Coronary artery (tissue), 2 donors: Measurements from ENCODE around the gene PACS1.

ENCODE experiments used
- DNase-seq: peaks from one replicate; pipeline ENCODE4 v3.0.0-alpha.2; 2017; ENCODE audit warnings: low spot score
- H3K27ac ChIP-seq, 2 donors: fragments of 200-600 bp; sonication (generic); one replicate each; pipeline ENCODE4 v1.5.1; 2016 to 2019
- H3K4me3 ChIP-seq: fragments of 200-600 bp; sonication (generic); 2 replicates; pipeline ENCODE4 v1.5.1; 2016; ENCODE audit warnings: mild to moderate bottlenecking, moderate library complexity
- TF ChIP-seq, protein P1 (sequence below): fragments of 200-600 bp; sonication (generic); IDR thresholded peaks from one replicate; pipeline ENCODE4 v1.5.1; 2019; ENCODE audit warnings: antibody characterized with exemption

The PACS1 gene

GRCh38 chr11:66278363-66279091 lies 208.5 kb downstream of the PACS1 start:
- TF ChIP-seq, protein P1, sequence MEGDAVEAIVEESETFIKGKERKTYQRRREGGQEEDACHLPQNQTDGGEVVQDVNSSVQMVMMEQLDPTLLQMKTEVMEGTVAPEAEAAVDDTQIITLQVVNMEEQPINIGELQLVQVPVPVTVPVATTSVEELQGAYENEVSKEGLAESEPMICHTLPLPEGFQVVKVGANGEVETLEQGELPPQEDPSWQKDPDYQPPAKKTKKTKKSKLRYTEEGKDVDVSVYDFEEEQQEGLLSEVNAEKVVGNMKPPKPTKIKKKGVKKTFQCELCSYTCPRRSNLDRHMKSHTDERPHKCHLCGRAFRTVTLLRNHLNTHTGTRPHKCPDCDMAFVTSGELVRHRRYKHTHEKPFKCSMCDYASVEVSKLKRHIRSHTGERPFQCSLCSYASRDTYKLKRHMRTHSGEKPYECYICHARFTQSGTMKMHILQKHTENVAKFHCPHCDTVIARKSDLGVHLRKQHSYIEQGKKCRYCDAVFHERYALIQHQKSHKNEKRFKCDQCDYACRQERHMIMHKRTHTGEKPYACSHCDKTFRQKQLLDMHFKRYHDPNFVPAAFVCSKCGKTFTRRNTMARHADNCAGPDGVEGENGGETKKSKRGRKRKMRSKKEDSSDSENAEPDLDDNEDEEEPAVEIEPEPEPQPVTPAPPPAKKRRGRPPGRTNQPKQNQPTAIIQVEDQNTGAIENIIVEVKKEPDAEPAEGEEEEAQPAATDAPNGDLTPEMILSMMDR = no peak
- peak overlapping the region in 1 of 2 donors; percentile 37 for H3K27ac ChIP-seq
- DNase-seq = no peak
- peak overlapping the region; percentile 65 for H3K4me3 ChIP-seq

DNA sequence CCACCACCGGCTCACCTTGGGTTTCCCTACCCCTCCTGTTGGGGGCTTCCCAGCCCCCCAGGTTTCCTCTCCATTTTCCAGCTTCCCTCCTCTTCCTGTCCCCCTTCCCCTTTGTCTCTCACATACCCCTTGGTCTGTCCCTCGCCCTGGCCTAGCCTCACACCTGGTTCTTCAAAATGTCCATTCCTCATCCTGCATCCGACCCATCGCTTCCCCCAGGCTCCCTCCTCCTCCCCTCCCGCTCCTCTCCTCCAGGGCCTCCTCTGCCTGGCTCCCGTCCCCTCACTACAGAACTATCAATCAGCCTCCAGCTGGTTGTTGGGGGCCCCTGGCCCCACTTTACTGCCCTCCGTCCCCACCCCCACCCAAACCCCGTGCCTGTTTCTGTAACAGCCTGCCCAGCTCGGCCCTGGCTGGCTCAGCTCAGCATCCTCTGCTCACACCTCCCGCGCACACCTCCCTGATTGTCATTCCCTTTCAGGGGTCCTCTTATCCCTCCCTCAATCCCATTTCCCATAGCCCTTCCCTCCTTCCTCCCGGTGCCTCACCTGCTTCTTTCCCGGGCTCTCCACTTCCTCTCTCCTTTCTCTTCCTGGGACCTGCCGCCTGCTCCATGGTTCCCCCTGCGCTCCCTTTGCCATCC lies 209.1 kb downstream of the PACS1 start:
- TF ChIP-seq, protein P1 = no peak
- DNase-seq = no peak
- H3K4me3 ChIP-seq = no peak overlapping the region
- no peak overlapping the region for H3K27ac ChIP-seq

- Histone ChIP-seq H3K4me3 (no peak overlapping the region), H3K27ac (no peak overlapping the region)
- DNase-seq = no peak
- TF ChIP-seq, protein P1 = no peak
Observed at GRCh38 chr11:66280428-66280827, 210.4 kb downstream of the PACS1 start.

- TF ChIP-seq, protein P1 = no peak
- no peak for DNase-seq
- Histone ChIP-seq H3K4me3 (no peak overlapping the region), H3K27ac (no peak overlapping the region)
Observed at GRCh38 chr11:66281001-66281400, 210.9 kb downstream of the PACS1 start.

DNA sequence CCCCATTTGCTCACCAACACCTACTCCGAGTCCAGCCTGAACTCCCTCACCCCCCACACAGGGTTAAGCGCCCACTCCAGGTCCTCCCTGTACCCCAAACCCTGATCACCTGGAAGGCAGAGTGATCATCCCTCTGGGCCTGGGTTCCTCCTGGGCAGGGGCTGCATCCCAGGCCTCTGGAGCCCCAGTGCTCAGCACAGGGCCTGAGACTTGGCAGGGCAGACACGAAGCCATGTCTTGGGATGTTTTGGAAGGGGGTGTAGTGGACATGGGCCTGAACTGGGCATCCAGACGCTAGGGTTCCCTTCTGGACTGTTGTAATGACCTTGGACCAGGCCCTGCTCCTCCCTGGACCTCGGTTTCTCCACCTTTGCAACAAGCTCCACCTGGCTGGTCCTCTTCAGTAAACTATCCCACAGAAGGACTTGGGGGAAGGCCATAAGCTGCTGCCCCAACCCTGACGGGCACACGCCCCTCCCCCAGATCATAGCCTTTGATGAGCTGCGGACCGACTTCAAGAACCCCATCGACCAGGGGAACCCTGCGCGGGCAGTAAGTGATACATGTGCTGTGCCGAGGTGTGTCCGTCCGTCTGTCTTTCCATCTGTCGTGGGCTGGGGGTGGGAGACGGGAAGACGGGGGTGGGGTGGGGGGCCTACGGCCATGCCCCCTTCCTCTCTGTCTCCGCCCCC lies 211.8 kb downstream of the PACS1 start:
- H3K4me3 ChIP-seq = no peak overlapping the region
- no peak for DNase-seq
- H3K27ac ChIP-seq = no peak overlapping the region
- TF ChIP-seq, protein P1 = no peak

- peak; percentile 97 for DNase-seq
- Histone ChIP-seq H3K4me3 (no peak overlapping the region), H3K27ac (no peak overlapping the region)
- TF ChIP-seq, protein P1 = peak; percentile 93
Observed at GRCh38 chr11:66282468-66283455, 212.7 kb downstream of the PACS1 start.
